HG03039 (cell line): ENCODE measurements around the gene SERTM1.

Source experiments
- ATAC-seq: cut with Tn5 transposase; IDR thresholded peaks from one replicate; pipeline ENCODE4 v1.9.1; 2021; ENCODE audit warnings: mild to moderate bottlenecking, moderate library complexity; ENCODE audit not compliant: unreplicated experiment

SERTM1 gene

GRCh38 chr13:36710396-36710795, 36.6 kb downstream of the SERTM1 start:
- ATAC-seq, result no peak

GRCh38 chr13:36712290-36712689, 38.5 kb downstream of the SERTM1 start:
- no peak for ATAC-seq

- ATAC-seq, result no peak
These were observed 39.0 kb downstream of the SERTM1 start for GRCh38 chr13:36712770-36713169.

- no peak for ATAC-seq
These were observed 40.1 kb downstream of the SERTM1 start for GRCh38 chr13:36713887-36714286.

GRCh38 chr13:36715841-36716240, 42.0 kb downstream of the SERTM1 start:
- ATAC-seq, result no peak

GRCh38 chr13:36717017-36717416, 43.2 kb downstream of the SERTM1 start:
- no peak for ATAC-seq

- no peak for ATAC-seq
These were observed 44.2 kb downstream of the SERTM1 start for GRCh38 chr13:36717966-36718545.

GRCh38 chr13:36718686-36719085, 44.9 kb downstream of the SERTM1 start:
- no peak for ATAC-seq

- no peak for ATAC-seq
These were observed 50.3 kb downstream of the SERTM1 start for GRCh38 chr13:36724141-36724540.

- ATAC-seq, result no peak
These were observed 52.1 kb downstream of the SERTM1 start for GRCh38 chr13:36725936-36726335.

- ATAC-seq, result no peak
These were observed 54.2 kb downstream of the SERTM1 start for GRCh38 chr13:36728006-36728405.

GRCh38 chr13:36736119-36736726, 62.4 kb downstream of the SERTM1 start:
- no peak for ATAC-seq

- no peak for ATAC-seq
These were observed 63.8 kb downstream of the SERTM1 start for GRCh38 chr13:36737524-36738083.

GRCh38 chr13:36745436-36745835, 71.6 kb downstream of the SERTM1 start:
- ATAC-seq, result no peak

GRCh38 chr13:36746051-36746450, 72.2 kb downstream of the SERTM1 start:
- no peak for ATAC-seq
